IPS-NIHi7 (cell line): ENCODE results near the gene MROH2B.
"Not testable (repeated sequence)": the region's sequence is repeated elsewhere in the genome, so short reads cannot be mapped to it uniquely, and the experiment has no call there.

Source experiments
- DNase-seq: peaks from one replicate; pipeline ENCODE4 v3.0.0; 2012; ENCODE audit warnings: mixed read lengths; ENCODE audit errors: extremely low spot score

MROH2B gene

DNA sequence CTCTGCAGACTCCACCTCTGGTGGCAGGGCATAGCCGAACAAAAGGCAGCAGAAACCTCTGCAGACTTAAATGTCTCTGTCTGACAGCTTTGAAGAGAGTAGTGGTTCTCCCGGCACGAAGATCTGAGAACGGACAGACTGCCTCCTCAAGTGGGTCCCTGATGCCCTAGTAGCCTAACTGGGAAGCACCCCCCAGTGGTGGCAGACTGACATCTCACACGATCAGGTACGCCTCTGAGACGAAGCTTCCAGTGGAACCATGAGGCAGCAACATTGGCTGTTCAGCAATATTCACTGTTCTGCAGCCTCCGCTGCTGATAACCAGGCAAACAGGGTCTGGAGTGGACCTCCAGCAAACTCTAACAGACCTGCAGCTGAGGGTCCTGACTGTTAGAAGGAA is 48.5 kb downstream of the MROH2B start:
- DNase-seq: not testable (repeated sequence)

DNA sequence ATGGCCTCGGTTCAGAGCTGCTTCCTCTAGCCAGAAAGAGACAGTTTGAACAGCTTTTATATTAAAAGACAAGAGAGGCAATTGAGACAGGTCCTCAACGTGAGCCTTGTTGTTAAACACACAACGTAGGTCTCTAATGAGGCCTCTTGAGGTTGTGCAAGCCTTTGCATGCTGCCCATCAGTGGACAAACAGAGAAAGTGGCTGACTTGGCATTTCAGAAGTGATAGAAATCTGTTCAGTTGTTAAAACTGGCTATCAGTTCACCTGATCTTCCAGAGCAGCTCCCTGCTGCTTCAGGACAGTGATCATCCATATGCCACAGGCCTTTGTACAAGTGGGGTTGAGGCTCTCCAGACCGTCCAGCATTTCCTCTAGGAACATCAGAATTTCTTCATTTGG is 58.8 kb downstream of the MROH2B start:
- no peak for DNase-seq

DNA sequence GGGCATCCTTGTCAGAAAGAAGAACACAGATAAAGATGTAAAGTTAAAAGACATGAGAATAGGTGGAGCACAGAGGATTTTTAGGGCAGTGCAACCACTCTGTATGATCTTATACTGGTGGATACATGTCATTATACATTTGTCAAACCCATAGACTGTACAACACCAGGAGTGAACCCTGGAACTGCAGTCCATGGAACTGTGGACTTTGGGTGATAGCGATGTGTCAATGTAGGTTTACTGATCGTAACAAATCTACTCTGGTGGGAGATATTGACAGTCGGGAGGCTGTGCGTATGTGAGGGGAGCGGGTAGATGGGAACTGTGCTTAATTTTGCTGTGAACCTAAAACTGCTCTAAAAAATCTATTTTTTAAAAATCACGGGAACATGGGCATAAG is 60.6 kb downstream of the MROH2B start:
- DNase-seq: no peak

DNA sequence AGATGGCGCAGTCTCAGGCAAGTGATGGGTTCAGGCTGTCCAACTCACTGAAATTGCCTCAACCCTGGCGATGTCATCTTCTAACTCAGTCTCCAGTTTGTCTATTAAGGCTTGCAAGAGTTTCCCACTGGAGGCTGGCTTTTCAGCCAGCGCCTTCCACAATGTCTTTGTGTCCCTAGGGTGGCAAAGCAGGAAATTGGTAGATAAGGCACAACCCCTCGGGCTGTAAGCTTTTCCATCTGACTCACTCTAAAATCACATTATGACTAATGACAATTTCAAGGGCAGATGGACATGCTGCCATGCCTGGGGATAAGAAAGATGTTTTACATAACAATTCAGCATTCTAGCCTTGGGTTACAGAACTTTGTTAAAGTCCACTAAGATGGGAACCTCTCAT is 61.9 kb downstream of the MROH2B start:
- DNase-seq: no peak

DNA sequence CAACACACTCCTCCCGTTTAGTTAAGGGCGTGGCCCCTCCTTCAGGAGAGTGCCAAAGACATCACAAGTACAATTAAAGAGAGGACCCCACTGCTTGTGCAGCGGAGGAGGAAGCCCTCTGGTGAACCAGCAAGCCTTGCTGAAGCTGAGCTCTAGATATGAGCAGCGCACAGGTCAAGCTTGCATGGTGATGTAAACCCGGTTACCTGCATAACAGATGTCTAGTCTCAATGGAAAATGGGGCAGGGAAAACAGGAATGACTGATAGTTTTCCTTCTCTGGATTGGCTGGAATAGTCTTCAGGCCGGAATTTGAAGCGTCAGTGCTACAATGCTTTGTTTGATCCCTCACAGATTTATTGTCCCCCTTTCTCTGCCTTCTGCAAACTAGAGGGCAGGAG is 66.2 kb downstream of the MROH2B start:
- no peak for DNase-seq

DNA sequence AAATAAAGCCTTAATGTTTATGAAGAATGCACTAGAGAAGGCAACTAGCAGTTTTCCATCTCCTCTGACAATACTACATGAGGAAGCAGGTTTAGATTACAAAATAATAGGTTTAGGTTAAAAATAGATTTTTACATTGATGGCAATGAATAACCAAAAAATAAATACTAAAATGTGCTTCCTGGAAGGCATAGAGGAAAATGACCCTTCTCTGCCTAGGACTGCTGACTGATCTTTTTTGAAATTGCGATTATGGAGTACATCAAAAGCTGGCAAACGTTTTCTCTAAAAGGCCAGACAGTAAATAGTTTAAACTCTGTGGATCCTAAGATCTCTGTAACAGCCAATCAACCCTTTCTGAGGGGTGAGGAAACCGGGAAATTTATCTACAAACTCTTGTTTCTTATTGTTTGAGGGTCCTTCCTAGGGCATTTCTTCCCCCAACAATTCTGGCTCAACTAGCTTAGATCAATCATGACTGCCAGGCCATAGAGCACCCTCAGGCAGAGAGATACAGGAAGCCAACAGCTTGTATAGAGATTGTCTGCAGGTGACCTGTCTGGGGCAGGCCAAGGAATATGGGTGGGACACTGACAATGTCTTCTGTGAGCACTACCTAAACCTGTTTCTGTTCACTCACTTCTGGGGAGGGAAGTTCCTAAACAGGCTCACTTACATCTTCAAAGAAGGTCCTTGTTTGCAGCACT is 67.3 kb downstream of the MROH2B start:
- DNase-seq: no peak

DNA sequence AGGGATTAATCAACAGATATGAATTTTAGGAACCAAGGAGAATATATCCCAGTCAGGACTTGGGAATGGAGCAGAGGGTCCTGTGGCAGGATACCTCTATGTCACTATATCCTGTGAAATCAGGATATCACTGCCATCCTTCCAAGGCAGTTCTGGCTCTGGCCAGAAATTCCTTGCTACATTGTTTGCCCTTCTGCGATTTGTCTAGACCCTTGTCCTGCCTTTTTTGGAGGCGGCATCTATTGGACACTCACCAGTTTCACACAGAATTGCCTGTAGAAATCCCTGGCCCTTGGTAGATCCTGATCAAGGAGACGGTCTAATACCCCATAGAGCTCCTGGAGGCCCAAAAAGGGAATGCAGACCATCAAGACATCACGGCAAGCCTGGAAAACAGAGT is 71.2 kb downstream of the MROH2B start:
- DNase-seq: no peak

DNA sequence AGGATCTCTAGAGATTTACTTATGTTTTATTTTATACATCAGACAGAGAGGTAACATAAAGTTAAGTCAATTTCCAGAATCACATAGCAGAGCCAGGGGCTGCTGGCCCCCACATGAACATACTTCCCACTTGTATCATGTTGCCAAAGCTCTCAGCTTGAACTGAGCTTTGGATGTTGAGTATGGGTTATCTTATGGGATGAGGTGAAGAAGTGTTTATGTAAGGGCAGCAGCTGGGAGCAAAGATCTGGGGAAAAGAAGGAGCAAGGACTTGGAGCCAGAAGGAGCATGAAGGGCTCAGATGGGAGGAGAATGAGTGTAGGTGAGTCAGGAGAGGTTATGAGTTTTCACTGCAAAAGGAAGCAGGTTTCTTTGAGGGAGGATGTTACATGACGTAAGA is 72.0 kb downstream of the MROH2B start:
- DNase-seq: no peak

DNA sequence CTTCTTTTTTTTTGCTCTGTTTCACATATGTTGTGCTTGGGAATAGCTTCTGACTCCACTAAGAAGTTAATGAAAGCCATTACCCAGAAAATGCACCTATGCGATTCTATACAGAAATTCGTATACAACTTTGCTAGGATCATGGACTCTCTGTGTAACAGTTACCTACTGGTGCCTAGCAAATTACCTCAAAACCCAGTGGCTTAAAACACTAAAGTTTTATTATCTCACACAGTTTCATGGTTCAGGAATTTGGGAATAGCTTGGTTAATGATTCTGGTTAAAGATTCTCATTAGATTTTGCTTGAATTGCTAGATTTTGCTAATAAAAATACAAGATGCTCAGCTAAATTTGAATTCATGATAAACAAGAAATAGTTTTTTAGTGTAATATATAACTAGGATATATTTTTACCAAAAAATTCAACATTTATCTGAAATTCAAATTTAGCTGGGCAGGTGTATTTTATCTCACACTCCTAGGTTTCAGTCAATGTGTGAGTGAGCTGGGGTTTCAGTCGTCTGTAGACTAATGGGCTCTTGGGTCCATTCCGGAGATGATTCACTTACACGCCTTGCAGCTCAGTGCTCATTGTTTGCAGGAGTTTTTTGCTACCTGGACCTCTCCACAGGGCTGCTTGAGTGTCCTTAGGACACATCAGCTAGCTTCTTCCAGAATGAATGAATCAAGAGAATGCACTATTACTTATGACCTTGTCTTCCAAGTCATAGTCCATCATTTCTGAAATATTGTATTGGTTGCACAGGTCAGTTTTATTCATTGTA is 75.1 kb downstream of the MROH2B start:
- no peak for DNase-seq

DNA sequence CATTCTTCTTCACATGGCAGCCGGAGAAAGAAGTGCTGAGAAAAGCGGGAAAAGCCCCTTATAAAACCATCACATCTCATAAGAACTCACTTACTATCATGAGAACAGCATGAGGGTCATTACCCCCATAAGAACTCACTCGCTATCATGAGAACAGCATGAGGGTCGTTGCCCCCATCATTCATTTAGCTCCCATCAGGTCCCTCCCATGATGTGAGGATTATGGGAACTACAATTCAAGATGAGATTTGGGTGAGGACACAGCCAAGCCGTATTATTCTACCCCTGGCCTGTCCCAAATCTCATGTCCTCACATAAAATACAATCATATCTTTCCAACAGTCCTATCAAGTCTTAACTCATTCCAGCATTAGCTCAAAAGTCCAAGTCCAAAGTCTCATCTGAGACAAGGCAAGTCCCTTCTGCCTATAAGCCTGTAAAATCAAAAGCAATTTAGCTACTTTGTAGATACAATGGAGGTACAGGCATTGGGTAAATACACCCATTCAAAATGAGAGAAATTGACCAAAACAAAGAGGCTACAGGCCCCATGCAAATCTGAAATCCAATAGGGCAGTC is 79.1 kb downstream of the MROH2B start:
- no peak for DNase-seq

DNA sequence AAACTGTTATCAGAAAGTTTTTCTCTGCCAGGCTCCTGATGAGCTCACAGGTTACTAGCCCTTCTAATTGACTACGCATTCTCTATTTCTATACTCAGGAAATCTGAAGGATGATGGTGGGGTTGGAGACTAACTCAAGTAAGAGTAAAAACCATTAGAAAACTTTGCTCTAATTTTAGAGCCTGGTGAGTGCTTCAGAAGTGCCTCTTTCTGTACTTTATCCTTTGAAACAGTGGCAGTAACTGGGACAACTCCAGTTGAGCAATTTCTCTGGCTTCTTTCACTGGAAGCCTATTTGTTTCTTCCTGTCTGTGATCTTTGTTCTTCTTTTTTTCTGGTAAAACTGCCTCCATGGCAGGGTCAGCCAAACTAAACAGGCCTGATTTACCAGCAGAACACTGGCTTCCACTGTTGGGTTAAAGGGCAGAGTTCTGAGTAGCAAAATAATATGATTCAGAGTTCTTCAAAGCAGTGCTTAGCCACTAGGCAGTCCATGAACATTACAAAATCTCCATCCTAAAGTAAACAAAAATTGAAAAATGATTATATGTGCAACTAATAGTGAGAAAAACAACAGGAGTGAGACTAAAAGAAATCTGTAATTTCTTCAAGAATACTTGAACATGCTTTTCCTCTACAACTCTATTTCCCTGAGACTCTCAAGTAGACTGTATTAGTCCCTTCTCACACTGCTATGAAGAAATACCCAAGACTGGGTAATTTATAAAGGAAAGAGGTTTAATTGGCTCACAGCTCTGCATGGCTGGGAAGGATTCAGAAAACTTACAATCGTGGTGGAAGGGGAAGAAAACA is 79.8 kb downstream of the MROH2B start:
- DNase-seq: no peak

DNA sequence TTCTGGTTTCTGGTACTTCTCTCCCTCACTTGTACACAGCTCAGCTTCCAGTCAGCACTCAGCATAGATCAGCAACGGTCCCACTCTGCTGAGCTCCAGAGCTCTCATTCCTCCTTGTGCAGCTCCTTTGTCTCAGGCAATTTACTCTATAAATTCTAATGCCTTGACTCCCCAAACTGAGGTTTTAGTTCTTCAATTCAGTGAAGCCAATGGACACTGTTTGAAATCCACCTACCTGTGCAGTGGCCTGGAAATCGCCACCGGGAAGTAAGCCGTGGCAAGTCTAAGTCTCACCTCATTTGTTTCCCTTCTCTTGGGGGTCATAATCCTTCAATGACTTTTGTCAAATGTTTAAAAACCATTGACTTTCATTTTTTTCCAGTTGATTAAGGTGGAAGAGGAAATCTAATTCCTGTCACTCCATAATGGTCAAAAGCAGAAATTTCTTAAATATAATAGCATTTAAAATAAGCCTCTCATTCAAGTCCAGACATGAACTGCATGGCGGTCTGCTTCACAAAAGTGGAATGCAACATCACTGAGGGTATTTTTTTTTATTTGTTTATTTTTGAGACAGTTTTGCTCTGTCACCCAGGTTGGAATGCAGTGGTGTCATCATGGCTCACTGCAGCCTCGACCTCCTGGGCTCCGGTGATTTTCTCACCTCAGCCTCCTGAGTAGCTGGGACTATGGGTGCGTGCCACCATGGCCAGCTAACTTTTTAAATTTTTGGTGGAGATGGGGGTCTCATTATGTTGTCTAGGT is 82.2 kb downstream of the MROH2B start:
- DNase-seq: no peak

DNA sequence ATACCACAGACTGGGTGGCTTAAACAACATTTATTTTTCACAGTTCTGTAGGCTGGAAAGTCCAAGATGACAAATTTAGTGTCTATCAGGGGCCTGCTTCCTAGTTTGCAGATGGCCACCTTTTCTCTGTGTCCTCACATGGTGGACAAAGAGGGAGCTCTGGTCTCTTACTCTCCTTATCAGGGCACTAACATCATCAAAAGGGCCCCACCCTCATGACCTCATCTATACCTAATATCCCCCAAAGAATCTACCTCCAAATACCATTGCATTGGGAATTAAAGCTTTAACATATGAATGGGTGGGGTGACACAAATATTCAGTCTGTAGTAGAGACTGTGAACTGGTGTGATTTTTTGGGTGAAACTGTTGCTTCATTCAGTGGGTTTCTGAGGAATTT is 83.8 kb downstream of the MROH2B start:
- DNase-seq: no peak

DNA sequence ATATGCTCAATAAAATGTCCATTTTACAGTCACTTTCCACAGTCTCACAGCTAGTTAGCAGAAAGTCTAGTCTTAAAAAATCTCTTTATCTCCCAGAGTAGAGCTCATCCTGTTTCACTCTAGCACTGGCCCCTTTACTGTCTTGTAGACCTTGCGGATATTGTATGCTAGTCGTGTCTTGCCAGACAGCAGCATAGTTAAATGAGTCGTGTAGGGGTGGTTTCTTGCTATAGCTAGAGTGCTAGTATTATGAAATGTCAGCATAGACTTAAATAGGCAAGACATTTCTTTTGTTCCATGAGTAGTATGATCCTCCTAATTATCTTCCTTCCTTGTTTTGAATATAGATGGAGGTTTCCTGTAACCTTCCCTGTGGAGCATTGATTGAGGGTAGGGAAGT is 84.5 kb downstream of the MROH2B start:
- DNase-seq: no peak

DNA sequence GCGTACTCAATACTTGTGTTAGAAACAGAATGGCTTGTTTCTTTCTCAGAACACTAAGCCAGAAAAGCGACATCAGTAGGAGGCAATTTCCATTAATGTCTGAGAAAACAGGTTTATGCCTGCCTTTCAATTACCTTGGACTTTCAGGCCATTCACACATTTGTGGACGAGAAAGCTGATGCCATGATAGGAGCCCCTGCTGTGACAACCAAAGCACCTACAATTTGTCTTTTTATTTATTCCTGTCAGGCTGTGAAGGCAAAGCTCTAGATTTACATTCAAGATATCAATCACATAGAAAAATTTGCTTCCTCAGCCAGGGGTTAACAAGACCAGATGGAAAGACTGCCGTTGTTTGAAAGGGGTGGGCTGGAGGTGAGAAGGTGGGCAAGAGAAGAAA is 85.6 kb downstream of the MROH2B start:
- DNase-seq: no peak

DNA sequence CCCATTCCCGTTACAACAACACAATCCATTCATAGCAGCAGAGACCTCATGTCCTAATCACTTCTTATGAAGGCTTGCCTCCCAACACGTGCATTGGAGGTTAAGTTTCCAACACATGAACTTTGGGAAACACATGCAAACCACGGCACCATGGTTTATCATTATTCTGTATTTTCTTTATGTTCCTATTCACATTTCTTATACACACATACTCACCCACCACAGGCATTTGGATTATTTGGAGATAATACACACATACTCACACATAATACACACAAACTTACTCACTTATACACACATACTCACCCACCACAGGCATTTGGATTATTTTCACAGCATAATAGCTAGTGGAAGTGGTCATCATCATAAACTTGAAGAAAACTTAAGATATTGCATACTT is 86.3 kb downstream of the MROH2B start:
- DNase-seq: no peak

DNA sequence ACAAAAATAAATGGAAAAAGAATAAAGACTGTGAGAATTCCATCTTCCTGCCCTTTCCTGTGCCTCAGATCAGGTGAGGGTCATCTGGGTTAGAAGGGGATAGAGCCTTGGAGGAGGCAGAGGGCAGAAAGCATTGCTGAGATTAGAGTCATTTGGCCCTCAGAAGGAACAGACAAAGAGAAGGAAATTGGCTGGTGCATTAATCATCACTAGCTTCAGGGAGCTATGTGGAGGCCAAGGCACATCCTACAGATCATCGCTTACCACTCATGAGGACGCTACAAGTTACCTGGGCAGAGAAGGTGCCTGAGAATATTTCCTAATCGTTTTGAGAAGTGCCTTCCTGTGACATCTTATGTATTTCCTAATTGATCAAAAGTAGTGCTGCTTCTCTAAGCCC is 87.4 kb downstream of the MROH2B start:
- DNase-seq: no peak

DNA sequence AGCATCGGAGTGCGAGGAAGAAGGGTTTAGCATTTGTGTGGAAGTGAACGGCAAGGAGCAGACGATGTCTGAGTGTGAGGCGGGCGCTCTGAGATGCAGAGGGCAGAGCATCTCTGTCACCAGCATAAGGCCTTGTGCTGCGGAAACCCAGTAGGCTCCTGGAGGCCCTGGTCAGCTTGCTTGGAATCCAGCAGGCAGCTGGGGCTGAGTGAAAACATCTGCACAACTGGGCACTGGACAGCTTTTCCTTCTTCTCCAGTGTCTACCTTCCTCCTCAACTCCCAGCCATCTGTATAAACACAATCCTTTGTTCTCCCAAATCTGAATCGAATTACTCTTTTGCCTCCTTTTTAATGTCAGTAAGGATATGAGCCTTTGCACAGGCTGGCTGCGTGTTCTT is 89.7 kb downstream of the MROH2B start:
- DNase-seq: no peak

DNA sequence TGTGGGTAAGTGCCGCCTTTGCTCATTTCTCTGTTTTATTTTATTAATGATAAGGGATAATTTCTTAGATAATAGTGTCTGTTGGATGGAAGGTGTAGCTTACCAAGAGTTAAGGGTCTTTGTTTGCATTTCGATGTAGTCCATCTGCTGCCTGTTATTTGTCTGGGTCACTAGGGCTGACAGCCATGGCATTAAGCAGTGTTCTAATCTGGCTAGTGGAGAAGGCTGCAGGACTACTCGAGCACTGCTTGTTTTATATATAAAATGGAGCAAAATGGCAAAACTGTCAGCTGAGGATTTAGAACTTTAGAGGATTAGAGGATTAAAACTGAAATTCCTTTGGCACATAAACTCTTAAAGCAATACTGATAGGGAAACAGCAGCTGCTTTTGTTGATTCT is 94.3 kb downstream of the MROH2B start:
- no peak for DNase-seq

DNA sequence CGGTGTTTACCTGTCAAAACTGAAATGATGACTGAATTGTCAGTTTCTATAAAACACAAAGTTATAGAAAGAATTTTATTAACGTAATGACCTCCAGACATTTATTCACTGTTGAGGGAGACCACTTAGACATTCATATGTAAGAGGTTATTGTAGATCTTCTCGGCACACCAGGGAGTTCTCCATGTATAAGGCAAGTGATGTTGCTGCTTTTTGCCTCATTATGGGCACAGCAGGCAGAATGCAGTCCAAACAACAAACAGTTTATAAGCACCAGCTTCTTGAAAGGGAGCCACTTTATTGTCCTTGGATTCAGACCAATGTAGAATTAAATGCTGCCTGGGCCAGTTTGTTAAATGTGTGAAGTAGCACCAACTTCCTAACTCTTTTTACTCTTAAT is 95.1 kb downstream of the MROH2B start:
- no peak for DNase-seq

DNA sequence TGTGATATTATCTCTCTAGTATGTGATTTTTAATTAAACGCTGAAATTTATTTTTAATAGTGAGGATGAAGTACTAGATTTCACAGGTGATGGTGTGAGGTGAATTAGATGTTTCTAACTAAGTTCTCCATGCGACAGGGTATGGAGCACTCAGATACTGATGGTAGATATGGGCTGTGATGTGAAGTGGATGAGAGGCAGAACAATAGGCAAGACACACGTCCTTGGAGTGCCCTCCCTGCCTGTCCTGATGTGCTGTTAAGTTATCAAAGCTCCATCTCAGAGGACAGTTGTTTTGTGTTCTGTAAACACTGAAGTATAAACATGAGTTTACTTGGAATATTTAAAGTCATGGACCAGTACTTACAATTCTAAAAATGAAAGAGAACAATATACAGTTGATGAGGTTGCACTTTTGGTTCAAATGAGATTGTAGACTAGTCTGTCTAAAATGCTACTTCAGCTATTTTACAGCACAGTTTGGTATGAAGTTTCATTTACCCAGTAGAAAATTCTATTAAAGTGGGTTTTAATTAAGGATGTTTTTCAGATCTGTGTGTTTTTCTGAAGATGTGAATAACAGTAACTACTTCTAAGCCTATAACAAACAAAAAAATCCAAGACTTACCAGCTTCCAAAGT is 97.7 kb downstream of the MROH2B start:
- DNase-seq: no peak
